ENCODE data around the gene LRP2BP.
"Not testable (repeated sequence)": the region's sequence is repeated elsewhere in the genome, so short reads cannot be mapped to it uniquely, and the experiment has no call there.

The LRP2BP gene

DNA sequence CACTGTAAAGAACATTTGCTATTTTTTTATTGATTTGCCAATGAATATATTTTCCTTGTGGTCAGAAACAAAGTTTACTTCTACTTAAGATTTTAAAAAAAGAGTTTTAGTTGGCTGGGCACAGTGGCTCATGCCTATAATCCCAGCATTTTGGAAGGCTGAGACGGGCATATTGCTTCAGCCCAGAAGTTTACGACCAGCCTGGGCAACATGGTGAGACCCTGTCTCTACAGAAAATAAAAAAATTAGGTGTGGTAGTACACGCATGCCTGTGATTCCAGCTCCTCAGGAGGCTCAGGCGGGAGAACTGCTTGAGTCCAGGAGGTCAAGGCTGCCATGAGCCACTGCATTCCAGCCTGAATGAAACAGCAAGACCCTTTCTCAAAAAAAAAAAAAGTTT is 36.8 kb downstream of the LRP2BP start:
- DNase-seq, result no peak

DNA sequence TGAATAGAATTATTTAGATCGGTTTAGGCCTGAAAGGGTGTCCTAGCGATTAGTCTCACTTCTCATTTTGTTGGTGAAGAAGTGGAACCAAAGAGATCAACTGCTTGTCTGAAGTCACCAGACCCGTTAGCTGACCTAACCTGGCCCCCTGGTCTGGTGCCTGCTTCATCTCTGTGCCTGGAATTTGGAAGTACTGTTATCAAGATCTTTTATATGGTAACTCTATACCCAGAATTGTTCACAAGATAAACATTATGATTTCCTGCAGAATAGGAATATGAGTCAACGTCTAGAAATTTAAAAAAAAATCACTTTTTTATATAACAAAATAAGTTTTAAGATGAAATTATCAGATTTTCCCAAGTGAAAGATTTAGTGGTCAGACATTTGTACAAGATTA is 37.2 kb downstream of the LRP2BP start:
- no peak for DNase-seq

DNA sequence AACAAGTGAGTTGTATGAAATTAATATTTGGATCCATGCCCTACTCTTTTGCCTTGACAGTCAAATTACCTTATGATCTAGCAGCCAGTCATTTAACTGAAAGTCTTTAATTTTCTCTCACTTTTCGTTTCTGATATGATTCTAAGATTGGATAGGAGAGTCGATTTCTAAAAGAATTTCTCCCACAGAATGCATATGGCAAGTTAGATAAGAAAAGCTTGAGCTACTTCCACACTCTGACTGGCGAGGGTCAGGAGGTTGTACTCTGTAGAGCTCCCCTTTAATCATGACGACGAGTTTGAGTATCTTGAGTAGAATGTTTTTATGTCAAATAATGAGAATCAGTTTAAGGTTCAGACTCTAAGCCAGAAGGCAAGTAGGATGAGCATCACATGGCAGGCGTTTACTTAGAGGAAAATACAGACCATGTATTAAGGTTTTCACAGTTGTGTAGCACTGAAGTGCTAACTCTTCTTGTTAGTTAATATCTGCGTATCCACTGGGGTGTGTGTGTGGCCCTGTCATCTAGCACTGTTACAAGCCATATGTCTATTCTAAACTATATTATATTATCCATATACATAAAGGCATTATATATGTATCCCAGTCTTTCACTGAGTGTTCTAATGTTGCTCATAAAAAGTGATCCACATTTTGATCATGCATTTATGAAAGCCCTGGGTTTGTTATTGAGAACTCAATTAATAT is 37.8 kb downstream of the LRP2BP start:
- no peak for DNase-seq

DNA sequence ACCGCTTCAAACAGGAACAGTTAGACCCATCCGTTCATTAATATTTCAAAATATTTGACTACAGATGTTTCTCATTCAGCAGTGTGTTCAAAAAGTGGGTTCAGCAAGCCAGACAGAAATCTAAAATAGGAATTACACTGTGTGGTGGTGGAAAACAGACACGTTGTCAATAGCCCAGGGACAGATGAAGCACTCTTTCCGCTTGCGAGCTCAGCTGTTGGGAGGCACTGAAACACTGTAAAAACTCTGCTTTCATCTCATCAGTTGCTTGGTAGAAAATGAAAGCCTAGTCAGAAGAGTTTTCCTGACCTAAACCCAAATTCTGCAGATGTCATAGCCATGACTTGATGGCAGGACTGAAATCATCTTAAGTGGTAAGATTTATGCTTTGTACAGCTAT is 38.5 kb downstream of the LRP2BP start:
- no peak for DNase-seq

DNA sequence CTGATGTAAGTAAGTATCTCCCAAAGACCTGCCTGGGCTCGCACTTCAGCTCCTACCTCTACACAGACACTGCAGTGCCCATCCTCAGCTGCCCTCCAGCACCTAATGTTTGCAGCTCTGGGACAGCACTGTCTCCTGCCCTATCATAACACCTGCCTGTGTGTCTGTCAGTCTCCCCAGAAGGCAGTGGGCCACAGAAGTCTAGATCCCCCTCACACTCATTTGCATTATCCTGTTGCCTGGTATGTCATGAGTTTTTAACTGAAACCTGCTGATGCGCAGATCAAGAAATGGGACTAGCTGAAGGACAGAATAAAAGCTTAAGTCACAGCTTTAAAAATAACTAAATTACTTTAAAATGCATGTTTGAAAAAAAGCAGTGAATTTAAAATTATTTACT is 43.0 kb downstream of the LRP2BP start:
- no peak for DNase-seq

DNA sequence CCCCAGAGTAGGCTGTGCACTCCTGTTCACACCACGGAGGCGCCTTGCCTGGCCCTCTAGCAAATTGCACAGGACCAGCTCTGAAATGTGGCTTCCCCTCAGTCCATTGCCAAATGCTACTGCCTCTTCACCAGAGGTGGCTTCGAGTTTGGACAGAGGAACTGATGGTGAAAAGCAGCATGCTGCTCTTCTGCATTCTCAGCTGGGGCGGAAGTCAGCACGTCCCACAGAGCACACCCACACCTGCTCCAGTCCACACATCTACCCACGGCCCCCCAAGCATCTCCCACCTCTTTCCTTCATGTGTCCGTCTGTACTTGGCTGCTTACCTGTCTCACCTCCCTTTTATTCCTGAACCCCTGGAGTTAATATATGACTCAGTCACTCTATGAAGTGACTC is 43.5 kb downstream of the LRP2BP start:
- no peak for DNase-seq

DNA sequence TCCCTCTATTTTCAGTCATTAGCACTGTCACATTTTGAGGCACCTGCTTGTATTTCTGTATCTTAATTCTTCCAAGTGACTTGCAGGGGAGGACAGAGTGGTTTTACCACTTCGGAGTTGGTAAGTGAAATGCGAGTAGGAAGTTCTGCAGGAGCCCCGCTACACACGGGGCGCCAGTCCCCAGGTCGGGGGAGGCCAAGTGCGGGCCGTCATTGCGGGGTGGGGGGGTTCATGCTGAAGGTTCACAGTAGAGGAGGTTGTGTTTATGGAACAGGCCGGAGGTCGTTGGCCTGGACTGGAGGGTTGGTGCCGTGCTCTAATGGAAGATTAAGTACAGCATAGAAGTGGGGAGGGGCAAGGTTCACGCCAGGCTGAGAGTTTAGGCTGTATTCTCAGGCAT is 44.0 kb downstream of the LRP2BP start:
- no peak for DNase-seq

DNA sequence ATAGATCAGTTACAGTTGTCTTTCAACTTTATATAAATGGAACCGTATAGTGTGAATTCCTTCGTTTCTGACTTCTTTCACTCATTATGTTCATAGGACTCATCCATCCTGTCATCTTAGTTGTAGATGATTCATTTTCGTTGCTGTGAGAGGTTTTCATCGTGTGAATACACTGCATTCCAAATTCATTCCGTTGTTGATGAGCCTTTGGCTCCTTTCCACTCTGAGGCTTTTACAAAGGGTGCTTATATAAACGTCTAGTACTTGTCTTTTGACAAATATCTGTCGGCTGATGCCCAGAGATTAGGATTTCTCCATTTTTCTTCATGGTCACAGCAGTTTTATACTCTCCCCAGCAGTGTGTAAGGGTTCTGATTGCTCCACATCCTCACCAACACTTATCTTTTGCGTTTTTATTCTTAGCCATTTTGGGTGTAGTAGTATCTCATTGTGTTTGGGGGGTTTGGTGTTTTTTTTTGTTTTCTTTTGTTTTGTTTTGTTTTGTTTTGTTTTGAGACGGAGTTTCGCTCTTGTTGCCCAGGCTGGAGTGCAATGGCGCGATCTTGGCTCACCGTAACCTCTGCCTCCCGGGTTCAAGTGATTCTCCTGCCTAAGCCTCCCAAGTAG is 48.6 kb downstream of the LRP2BP start:
- DNase-seq, result no peak

DNA sequence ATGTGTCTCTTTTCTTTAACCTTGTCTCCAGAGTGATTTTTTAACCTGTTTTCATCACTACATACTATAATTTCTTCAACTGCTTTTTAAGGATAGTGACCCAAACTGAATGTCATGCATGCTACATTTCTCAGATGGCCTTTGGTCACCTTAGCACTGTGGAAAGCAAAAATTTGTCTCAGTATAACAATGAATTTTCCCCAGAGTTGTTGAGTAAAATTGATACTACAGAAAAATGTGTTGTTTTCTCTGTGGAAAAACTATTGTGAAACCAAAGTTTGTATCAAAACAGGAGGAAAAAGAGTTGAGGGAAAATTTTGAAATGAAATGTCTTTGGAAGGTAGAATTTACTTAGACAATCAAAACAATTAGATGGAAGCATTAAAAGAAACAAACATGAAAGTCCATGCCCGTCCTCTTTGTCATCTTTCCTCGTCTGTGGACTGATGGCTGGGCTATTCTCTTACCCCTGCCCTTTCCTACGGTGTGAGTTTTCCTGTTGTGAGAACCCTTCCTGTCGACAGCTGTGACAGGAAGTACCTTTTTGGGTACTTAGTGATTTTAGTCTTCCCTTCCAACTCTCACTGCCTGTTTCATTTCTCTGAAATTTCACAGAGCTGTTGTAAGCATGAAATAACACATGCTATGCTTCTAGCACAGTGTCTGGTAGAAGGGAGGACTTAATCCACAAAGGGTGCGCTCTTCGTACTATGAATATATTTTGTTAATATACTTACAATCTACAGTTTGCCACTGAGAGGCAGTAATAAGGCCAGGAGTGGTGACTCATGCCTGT is 50.8 kb downstream of the LRP2BP start:
- DNase-seq, result no peak

DNA sequence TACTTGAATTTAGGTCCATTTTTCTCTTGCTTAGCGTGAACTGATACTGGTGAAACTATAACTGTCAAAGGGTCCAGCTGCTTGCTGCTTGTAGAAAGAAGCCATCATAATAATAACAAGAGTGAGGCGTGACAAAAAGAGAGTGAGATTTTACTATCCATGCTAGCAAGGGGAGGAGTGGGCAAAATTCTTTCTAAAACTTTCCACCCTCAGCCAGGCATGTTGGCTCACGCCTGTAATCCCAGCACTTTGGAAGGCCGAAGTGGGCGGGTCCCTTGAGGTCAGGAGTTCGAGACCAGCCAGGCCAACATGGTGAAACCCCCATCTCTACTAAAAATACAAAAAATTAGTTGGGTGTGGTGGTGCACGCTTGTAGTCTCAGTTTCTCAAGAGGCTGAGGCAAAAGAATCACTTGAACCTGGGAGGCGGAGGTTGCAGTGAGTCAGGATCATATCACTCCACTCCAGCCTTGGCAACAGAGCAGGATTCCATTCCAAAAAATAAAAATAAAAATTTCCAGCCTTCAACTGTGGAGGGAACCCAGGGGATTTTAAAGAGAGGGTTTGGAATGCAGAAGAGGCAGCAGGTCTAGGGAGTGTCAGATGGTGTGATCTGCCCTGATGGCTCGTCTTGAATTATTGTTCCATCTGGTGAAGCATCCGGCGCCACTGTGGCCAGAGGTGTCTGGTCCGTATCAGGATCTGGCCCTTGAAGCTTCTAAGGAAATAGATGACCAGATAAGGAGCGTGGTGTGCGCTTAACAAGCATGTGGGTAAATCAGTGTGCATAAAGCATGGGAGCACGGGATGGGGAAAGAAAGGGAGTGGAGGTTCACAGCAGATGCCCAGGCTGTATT is 51.8 kb downstream of the LRP2BP start:
- no peak for DNase-seq

DNA sequence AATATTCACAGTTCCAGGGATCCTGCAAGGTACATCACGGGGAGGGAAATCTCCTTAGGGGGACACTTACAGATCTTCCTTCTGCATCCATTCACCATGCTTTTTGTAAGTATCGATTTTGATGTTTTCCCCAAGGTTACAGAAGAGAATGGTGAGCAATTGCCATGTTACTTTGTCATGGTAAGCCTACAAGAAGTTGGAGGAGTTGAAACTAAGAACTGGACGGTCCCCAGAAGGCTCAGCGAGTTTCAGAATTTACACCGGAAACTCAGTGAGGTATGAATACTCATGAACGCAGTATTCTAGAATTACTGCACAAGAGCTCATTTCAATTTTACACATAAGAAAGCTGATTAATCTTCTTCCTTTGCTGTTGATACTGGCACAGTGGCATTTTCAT is 53.9 kb downstream of the LRP2BP start:
- DNase-seq, result no peak

DNA sequence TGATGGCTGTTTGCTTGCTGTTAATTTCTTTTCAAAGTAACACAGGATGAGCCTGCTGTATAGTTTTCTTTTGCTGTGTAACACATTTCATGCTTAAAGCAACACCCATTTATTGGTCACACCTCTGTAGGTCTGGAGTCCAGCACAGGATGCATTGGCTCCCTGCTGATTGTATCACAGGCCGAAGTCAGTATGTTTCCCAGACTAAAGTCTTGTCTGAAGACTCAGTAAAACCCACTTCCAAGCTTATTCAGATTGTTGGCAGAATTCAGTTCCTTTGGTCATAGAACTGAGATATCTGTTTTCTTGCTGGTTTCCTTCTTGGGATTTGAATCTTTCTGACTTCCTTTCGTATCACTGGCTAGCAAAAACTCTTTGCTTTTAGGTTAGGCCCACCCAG is 54.3 kb downstream of the LRP2BP start:
- no peak for DNase-seq

DNA sequence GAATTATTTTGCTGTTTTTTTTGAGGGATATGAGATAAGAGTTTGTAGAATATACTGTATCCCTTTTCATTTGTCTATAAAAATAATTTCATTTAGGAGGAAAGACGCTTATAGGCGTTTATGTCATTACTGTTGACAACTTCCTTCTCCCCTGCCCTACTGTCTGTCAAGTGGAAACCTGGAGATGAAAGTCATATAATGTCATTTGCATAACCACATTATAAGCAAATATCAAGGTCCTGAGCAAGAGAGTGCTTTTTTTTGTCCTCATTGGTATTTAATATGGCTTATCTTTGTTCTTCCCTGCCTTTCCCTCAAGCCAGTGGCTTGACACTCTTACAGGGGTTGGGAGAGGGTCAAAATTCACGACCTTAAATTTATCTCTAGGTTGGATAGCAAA is 55.8 kb downstream of the LRP2BP start:
- no peak for DNase-seq

DNA sequence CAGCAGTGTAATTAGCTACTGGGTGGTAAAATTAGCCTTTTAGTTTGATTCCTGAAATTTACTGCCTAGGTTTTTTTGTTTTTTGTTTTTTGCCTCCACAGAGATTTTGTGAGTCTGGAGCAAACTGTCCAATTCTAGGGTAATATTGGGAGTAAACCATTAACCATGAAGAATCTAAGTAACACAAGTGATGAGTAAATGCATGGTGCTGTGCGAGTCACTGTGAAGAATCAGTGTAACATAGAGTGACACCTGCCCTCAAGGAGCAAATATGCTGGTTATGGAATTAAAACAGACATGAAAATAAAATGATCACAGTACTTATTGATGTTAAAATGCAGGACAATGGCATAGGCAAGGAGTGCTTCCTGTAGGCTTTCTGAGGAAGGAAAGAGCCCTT is 60.1 kb downstream of the LRP2BP start:
- DNase-seq, result no peak

DNA sequence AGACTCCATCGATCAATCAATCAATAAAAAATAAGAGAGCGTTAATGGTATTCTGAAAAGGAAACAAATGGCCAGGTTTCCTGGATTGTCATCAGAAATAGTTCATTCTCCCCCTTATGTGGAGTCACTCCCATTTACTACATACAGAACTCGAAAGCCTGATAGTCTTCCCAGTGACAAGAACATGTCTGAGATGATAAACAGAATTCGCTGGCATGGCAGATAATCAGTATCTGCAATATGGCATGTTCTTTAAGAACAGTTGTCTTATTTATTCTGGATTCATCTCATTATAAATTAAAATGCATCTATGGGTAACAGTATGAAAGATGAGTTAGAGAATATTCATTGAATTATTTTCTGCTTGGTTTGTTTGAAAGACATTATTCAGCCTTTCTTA is 61.4 kb downstream of the LRP2BP start:
- DNase-seq, result no peak

DNA sequence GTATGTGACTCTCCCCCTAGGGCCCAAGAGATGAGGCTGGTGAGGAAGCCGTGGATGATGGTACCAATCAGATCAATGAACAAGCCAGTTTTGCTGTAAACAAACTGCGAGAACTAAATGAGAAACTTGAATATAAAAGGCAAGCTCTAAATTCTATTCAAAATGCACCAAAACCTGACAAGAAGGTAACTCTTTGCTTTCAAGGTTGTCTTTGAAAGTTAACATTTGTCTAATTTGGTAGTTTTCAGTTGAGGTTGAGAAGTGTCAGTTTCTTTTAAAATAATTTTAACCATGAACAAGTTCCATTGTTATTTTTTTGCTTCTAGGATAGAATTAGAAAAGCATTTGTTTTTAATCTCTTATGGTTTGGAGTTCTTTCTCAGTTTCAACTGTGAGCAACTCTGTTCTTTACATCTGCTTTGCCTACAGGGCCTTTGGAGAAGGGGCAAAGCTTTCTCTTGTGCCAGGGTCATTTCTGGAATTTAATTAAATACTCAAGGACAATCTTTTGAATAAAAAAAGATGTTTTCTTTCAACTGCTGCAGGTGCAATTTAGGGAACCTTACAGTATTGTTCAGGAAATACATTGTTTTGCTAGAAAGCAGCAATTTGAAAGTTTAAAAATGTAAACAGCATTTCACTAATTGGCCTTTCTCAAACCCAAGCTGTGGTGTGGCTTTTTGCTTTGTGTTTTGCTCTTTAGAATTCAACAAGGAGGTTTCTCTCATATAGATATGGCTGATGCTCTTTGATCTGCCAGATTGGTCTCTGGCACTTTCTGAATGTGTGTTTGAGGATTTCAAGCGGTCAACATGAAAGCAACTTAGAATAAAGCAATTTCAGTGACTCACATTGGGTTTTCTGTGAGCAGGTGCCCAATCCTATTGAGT is 62.9 kb downstream of the LRP2BP start:
- DNase-seq, result no peak

DNA sequence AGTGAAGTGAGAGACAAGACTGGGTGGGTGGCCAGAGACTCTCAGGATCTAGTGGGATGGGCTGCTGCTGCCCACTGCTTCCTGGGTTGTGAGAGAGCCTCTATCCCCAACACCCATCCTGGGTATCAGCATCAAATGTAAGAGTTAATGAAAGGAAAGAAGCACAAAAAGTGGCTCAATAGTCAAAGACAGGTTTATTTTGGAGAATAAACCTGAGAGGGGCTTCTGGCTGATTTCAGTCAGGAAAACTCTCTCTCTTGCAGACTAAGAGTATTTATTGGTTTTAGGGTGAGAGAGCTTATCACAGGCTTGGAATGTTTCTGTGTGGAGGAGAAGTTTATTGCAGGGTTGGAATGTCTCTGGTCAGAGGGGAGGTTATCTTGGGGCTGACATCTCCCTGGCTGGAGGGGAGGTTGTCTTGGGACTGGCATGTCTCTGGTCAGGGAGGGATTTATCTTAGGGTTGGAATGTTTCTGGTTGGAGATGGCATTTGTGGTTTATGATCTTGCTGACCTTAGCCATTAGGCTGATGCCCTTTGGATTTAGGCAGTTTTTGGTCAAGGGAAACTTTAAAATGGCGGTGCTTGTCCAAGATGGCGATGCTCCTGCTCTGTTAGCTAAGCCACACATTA is 65.7 kb downstream of the LRP2BP start:
- DNase-seq, result not testable (repeated sequence)

DNA sequence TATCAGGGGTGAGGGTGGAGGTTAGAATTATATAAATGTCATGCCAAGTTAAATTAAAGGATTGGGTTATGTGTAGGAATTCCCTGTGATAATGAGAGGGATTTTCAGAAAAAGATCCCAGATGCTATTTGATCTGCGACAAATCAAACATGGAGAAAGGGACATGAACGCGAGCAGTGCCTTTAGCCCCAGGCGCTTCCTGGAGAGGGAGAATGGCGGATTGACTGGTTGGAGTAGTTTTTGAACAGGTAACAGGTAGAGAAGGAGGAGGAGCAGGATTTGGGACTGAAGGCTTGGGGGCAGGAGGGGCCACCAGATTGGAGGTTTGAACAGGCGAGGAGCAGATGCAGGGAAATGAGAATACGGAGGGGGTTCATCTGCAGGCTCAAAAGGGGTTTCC is 67.1 kb downstream of the LRP2BP start:
- no peak for DNase-seq

DNA sequence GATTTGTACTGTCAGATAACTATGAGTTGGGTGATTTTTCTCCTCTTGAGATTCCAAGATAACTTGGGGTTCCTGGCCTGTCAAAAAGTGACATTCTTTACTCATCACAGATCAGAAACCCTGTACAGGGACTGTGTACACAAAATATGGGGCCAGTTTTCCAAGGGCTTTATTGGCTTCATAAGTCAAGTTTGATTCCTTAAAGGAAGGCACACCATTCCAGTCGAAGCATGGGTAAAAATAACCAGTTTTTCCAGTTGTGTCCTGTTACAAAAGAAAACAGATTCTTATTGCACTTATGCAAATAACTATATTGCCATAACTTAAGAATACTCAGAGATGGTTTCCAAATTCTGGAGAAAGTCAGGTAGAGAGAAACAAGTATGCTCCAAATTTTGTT is 70.0 kb downstream of the LRP2BP start:
- DNase-seq, result not testable (repeated sequence)

DNA sequence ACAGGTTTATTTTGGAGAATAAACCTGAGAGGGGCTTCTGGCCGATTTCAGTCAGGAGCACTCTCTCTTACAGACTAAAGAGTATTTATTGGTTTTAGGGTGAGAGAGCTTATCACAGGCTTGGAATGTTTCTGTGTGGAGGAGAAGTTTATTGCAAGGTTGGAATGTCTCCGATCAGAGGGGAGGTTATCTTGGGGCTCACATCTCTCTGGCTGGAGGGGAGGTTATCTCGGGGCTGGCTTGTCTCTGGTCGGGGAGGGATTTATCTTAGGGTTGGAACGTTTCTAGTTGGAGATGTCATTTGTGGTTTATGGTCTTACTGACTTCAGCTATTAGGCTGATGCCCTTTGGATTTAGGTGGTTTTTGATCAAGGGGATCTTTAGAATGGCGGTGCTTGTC is 71.4 kb downstream of the LRP2BP start:
- not testable (repeated sequence) for DNase-seq

DNA sequence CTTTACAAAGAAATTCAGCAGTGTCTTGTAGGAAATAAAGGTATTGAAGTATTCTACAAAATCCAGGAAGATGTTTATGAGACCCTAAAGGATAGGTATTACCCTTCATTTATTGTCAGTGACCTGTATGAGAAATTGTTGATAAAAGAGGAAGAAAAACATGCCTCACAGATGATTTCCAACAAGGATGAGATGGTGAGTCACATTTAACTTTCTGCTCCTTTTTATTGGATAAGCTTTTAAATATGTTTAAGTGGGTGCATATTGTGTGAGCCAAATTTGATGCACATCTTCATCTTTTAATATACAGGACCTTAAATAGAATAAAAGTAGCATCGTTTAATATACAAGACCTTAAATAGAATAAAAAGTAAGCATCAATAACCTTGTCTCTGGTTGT is 72.1 kb downstream of the LRP2BP start:
- no peak for DNase-seq

DNA sequence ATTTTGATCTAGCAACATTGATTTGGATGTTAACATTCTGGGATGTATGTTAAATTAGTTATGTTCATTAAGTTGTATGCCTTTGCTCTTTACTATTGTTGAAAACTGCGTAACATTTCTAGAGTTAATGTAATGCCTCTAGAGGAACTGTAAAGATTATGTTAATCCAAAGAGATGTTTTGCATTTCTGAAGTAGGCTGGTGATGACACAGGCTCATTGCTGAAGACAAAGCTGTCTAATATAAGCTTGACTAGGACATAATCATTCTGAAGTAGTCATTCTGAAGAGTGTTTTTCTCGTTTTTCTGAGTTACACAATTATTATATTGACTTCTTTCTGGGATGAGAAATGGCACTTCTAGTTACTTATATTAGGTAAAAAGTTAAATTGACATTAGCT is 72.9 kb downstream of the LRP2BP start:
- DNase-seq, result no peak

Measured in NCI-H774 (cell line).